Mammary epithelial cell (primary cell): Measurements from ENCODE around the gene MCF2L.

ENCODE experiments used
- EZH2 ChIP-seq: IDR thresholded peaks from 2 replicates; pipeline ENCODE4 v1.6.1; 2012; ENCODE audit warnings: low read length, inconsistent platforms, borderline replicate concordance
- TF ChIP-seq, protein P1 (sequence below), 2 donors: IDR thresholded peaks in 1 of 2; conservative IDR thresholded peaks in 1 of 2; 2 replicates each; pipeline ENCODE4 v1.5.1; 2011 to 2012; ENCODE audit warnings: inconsistent platforms in 2 of 2, low read length in 2 of 2, mild to moderate bottlenecking in 2 of 2, control low read depth in 1 of 2, low read depth in 1 of 2; ENCODE audit not compliant: insufficient read depth in 1 of 2; ENCODE audit errors: extremely low read depth in 1 of 2

- TF ChIP-seq, protein P1, sequence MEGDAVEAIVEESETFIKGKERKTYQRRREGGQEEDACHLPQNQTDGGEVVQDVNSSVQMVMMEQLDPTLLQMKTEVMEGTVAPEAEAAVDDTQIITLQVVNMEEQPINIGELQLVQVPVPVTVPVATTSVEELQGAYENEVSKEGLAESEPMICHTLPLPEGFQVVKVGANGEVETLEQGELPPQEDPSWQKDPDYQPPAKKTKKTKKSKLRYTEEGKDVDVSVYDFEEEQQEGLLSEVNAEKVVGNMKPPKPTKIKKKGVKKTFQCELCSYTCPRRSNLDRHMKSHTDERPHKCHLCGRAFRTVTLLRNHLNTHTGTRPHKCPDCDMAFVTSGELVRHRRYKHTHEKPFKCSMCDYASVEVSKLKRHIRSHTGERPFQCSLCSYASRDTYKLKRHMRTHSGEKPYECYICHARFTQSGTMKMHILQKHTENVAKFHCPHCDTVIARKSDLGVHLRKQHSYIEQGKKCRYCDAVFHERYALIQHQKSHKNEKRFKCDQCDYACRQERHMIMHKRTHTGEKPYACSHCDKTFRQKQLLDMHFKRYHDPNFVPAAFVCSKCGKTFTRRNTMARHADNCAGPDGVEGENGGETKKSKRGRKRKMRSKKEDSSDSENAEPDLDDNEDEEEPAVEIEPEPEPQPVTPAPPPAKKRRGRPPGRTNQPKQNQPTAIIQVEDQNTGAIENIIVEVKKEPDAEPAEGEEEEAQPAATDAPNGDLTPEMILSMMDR (conservative IDR thresholded peaks at IDR 0.05 in 1 of 2, IDR thresholded peaks at IDR 0.05 in 1 of 2; ENCODE audit: extremely low read depth in 1 of 2, insufficient read depth in 1 of 2, low read depth in 1 of 2, low read length in 2 of 2), result peak; percentile 45 to 74
- TF ChIP-seq EZH2, result no peak
Observed at GRCh38 chr13:113029487-113030258, 60.7 kb downstream of the MCF2L start.
